HEK293 (cell line): ENCODE measurements around the gene RAB40C.

ENCODE experiments used
- CTCF ChIA-PET: fragments of 350-600 bp; formaldehyde crosslinking; extraction: SDS; loops from one replicate; lab custom pipeline; 2021; ENCODE audit warnings: antibody characterized with exemption; lab: Yijun Ruan, JAX
- POLR2A ChIA-PET: fragments of 300-600 bp; formaldehyde crosslinking; extraction: SDS; loops from one replicate; lab custom pipeline; 2020; ENCODE audit warnings: antibody characterized with exemption, inconsistent platforms; lab: Yijun Ruan, JAX
- H3K27ac ChIP-seq: fragments of 200-500 bp; sonication (Bioruptor generic); 2 replicates; pipeline ENCODE4 v1.5.1; 2014; ENCODE audit warnings: low read depth, low read length, control low read depth, inconsistent platforms; ENCODE audit errors: extremely low read depth
- H3K36me3 ChIP-seq, 2 experiments: fragments of 200-500 bp in 1 of 2; sonication (Bioruptor generic) in 1 of 2; 1 replicate in 1 of 2; 2 replicates in 1 of 2; pipeline ENCODE4 v1.5.1; 2014 to 2017; ENCODE audit warnings: inconsistent platforms in 2 of 2, low read length in 2 of 2; ENCODE audit not compliant: control insufficient read depth in 2 of 2, insufficient read depth in 1 of 2
- H3K4me1 ChIP-seq: fragments of 200-500 bp; sonication (Bioruptor generic); 2 replicates; pipeline ENCODE4 v1.5.1; 2014; ENCODE audit warnings: mild to moderate bottlenecking, low read length, inconsistent platforms; ENCODE audit not compliant: control insufficient read depth, insufficient read depth
- H3K4me3 ChIP-seq: 2 replicates; pipeline ENCODE4 v1.5.1; 2011; ENCODE audit warnings: low read depth, mild to moderate bottlenecking, control low read depth, low read length, moderate library complexity
- H3K9me3 ChIP-seq: fragments of 200-500 bp; sonication (Bioruptor generic); 2 replicates; pipeline ENCODE4 v1.5.1; 2014; ENCODE audit warnings: low read depth, low read length, inconsistent platforms; ENCODE audit not compliant: control insufficient read depth, insufficient read depth
- FEZF1 ChIP-seq: fragments of 450-650 bp; formaldehyde crosslinking; IDR thresholded peaks from 2 replicates; pipeline ENCODE4 v1.5.1; 2016; ENCODE audit warnings: missing biosample characterization, missing genetic modification characterization
- GLIS1 ChIP-seq: fragments of 450-650 bp; formaldehyde crosslinking; IDR thresholded peaks from 2 replicates; pipeline ENCODE4 v1.5.1; 2016; ENCODE audit warnings: missing biosample characterization, missing genetic modification characterization
- REPIN1 ChIP-seq: fragments of 450-650 bp; formaldehyde crosslinking; IDR thresholded peaks from 2 replicates; pipeline ENCODE4 v1.5.1; 2017; ENCODE audit warnings: missing biosample characterization, missing genetic modification characterization, low read depth
- SALL2 ChIP-seq: fragments of 450-650 bp; formaldehyde crosslinking; IDR thresholded peaks from 2 replicates; pipeline ENCODE4 v1.5.0; 2017; ENCODE audit warnings: missing biosample characterization, mild to moderate bottlenecking, missing genetic modification characterization, borderline replicate concordance
- SCRT2 ChIP-seq: fragments of 450-650 bp; formaldehyde crosslinking; IDR thresholded peaks from 2 replicates; pipeline ENCODE4 v1.5.1; 2016; ENCODE audit warnings: missing biosample characterization, missing genetic modification characterization
- WT1 ChIP-seq: fragments of 450-650 bp; formaldehyde crosslinking; IDR thresholded peaks from 2 replicates; pipeline ENCODE4 v1.5.1; 2016; ENCODE audit warnings: missing biosample characterization, missing genetic modification characterization
- ZBTB20 ChIP-seq: fragments of 450-650 bp; formaldehyde crosslinking; IDR thresholded peaks from 2 replicates; pipeline ENCODE4 v1.5.1; 2016; ENCODE audit warnings: missing biosample characterization, missing genetic modification characterization
- ZBTB21 ChIP-seq: fragments of 450-650 bp; formaldehyde crosslinking; IDR thresholded peaks from 2 replicates; pipeline ENCODE4 v1.5.1; 2017; ENCODE audit warnings: missing biosample characterization, missing genetic modification characterization
- ZIC2 ChIP-seq: fragments of 450-650 bp; formaldehyde crosslinking; IDR thresholded peaks from 2 replicates; pipeline ENCODE4 v1.5.1; 2016; ENCODE audit warnings: missing biosample characterization, missing genetic modification characterization
- ZNF2 ChIP-seq: fragments of 450-650 bp; formaldehyde crosslinking; IDR thresholded peaks from 2 replicates; pipeline ENCODE4 v1.5.1; 2016; ENCODE audit warnings: missing biosample characterization, missing genetic modification characterization
- ZNF221 ChIP-seq: fragments of 450-650 bp; formaldehyde crosslinking; IDR thresholded peaks from 2 replicates; pipeline ENCODE4 v1.5.1; 2017; ENCODE audit warnings: missing biosample characterization, missing genetic modification characterization, borderline replicate concordance
- ZNF248 ChIP-seq: fragments of 450-650 bp; formaldehyde crosslinking; IDR thresholded peaks from 2 replicates; pipeline ENCODE4 v1.5.1; 2017; ENCODE audit warnings: missing biosample characterization, missing genetic modification characterization
- ZNF274 ChIP-seq, 2 experiments: fragments of 200-500 bp in 1 of 2; fragments of 450-650 bp in 1 of 2; sonication (Bioruptor generic) in 1 of 2; formaldehyde crosslinking in 1 of 2; IDR thresholded peaks; 2 replicates each; pipeline versions ENCODE4 v1.5.1 to v1.6.1; 2014 to 2016; ENCODE audit warnings: borderline replicate concordance in 1 of 2, inconsistent platforms in 1 of 2, low read length in 1 of 2, missing biosample characterization in 1 of 2, missing genetic modification characterization in 1 of 2
- ZNF302 ChIP-seq: fragments of 450-650 bp; formaldehyde crosslinking; IDR thresholded peaks from 2 replicates; pipeline ENCODE4 v1.5.1; 2016; ENCODE audit warnings: missing biosample characterization, missing genetic modification characterization, low read depth
- ZNF521 ChIP-seq: fragments of 450-650 bp; formaldehyde crosslinking; IDR thresholded peaks from 2 replicates; pipeline ENCODE4 v1.5.1; 2017; ENCODE audit warnings: missing biosample characterization, mild to moderate bottlenecking, missing genetic modification characterization
- ZNF664 ChIP-seq: fragments of 450-650 bp; formaldehyde crosslinking; IDR thresholded peaks from 2 replicates; pipeline ENCODE4 v1.5.1; 2016; ENCODE audit warnings: missing biosample characterization, missing genetic modification characterization
- TF ChIP-seq, protein P1 (sequence below): fragments of 450-650 bp; formaldehyde crosslinking; IDR thresholded peaks from 2 replicates; pipeline ENCODE4 v1.5.1; 2016; ENCODE audit warnings: missing biosample characterization, missing genetic modification characterization
- TF ChIP-seq, protein P2 (sequence below): fragments of 450-650 bp; formaldehyde crosslinking; IDR thresholded peaks from 2 replicates; pipeline ENCODE4 v1.5.0; 2017; ENCODE audit warnings: missing biosample characterization, missing genetic modification characterization, borderline replicate concordance
- TF ChIP-seq, protein P3 (sequence below): fragments of 450-650 bp; formaldehyde crosslinking; IDR thresholded peaks from 2 replicates; pipeline ENCODE4 v1.5.1; 2016; ENCODE audit warnings: missing biosample characterization, missing genetic modification characterization
- TF ChIP-seq, protein P4 (sequence below): fragments of 450-650 bp; formaldehyde crosslinking; IDR thresholded peaks from 2 replicates; pipeline ENCODE4 v1.5.1; 2017; ENCODE audit warnings: missing biosample characterization, missing genetic modification characterization
- TF ChIP-seq, protein P5 (sequence below): fragments of 450-650 bp; formaldehyde crosslinking; IDR thresholded peaks from 2 replicates; pipeline ENCODE4 v1.5.1; 2016; ENCODE audit warnings: missing biosample characterization, missing genetic modification characterization

Gene RAB40C

DNA sequence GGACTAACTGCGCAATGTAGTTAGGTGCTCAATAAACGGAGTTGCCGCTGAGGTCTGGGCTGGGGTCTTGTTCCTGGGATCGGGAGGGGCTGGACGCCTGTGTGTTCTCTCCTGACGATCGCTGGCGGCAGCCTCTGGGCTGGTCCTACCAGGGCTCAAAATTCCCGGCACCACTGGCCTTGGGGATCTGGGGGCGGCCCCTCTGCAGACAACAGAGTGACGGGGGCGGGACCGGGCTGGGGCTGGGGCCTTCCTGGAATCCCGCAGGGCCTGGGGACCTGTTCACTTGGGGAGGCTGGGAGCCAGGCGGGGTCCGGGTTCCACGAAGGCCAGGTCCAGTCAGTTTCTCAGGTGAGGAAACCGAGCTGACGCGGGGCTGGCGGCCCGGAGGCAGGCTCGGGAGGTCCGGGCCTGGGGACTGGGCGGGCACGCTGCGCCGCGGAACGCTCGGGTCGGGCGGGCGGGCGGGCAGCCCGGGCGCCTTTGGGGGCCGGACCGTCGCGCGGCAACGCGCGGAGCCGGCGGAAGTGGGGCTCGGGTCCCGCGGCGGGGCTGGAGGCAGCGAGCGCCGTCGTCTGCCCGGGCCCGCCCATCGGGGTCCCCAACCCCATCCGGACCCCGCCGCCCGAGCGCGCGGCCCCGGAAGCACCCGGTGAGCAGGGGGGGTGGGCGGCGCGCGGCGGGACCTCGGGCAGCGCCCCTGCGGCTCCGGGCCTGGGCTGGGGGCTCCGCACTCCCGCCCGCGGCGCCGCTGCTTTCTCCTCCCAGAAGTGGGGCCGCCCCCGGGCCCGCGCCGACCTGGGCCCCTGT lies 20.2 kb upstream of the RAB40C start, which contains the start of gene PIGQ (continued):
- no peak for TF ChIP-seq ZNF521 (tag by site-specific recombination)
- no peak for TF ChIP-seq ZNF221
- no peak for TF ChIP-seq ZNF2 (tag by site-specific recombination)
- TF ChIP-seq SALL2 (tag by site-specific recombination) = no peak
- no peak for TF ChIP-seq ZNF274 (IDR thresholded peaks at IDR 0.05; ENCODE audit: low read length)
- TF ChIP-seq ZNF274 (tag by site-specific recombination; IDR thresholded peaks at IDR 0.05; ENCODE audit: borderline replicate concordance) = no peak
- no peak for TF ChIP-seq REPIN1
- TF ChIP-seq, protein P1, sequence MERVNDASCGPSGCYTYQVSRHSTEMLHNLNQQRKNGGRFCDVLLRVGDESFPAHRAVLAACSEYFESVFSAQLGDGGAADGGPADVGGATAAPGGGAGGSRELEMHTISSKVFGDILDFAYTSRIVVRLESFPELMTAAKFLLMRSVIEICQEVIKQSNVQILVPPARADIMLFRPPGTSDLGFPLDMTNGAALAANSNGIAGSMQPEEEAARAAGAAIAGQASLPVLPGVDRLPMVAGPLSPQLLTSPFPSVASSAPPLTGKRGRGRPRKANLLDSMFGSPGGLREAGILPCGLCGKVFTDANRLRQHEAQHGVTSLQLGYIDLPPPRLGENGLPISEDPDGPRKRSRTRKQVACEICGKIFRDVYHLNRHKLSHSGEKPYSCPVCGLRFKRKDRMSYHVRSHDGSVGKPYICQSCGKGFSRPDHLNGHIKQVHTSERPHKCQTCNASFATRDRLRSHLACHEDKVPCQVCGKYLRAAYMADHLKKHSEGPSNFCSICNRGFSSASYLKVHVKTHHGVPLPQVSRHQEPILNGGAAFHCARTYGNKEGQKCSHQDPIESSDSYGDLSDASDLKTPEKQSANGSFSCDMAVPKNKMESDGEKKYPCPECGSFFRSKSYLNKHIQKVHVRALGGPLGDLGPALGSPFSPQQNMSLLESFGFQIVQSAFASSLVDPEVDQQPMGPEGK (tag by site-specific recombination) = peak; percentile 61; the same call in 1 of the 2 replicates
- TF ChIP-seq, protein P2, sequence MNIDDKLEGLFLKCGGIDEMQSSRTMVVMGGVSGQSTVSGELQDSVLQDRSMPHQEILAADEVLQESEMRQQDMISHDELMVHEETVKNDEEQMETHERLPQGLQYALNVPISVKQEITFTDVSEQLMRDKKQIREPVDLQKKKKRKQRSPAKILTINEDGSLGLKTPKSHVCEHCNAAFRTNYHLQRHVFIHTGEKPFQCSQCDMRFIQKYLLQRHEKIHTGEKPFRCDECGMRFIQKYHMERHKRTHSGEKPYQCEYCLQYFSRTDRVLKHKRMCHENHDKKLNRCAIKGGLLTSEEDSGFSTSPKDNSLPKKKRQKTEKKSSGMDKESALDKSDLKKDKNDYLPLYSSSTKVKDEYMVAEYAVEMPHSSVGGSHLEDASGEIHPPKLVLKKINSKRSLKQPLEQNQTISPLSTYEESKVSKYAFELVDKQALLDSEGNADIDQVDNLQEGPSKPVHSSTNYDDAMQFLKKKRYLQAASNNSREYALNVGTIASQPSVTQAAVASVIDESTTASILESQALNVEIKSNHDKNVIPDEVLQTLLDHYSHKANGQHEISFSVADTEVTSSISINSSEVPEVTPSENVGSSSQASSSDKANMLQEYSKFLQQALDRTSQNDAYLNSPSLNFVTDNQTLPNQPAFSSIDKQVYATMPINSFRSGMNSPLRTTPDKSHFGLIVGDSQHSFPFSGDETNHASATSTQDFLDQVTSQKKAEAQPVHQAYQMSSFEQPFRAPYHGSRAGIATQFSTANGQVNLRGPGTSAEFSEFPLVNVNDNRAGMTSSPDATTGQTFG (tag by site-specific recombination) = no peak
- TF ChIP-seq ZNF664 (tag by site-specific recombination) = peak; percentile 73

DNA sequence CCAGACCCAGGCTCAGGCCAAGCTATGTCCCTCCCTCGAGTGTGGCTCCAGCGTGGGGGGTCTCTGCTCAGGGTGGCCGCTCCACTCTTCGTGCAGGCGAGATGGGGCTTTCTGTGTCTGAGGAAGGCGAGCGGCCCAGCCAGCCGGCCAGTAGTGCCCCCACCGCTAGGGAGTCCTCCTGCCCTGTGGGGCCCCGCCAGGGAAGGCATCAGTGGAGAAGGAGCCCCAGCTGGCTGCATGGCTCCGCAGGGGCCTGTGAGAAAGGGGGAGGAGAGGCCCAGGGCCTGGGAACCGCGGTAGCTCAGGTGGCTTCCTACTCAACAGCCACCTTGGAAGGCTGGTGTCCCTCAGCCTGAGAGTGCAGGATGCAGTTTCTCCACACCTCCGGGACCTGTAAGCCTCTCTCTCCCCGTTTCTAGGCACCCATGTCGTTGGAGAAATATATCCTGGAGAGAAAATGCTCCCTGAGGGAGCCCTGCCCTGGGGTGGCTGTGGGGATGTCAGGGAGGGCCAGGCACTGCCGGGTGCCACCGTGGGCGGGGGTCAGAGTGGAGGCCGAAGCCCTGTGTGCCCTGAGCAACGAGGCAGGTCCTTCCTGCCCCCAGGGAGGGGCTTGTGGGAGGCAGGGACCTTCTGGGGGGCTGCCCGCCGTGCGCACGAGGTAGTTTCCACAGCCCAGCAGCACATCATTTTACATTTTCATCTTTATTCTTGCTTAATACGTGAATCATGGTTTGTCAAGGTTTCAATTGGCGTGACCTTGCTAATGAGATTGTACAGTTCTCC lies 16.8 kb upstream of the RAB40C start:
- POLR2A ChIA-PET = interaction anchor here (0.6 to 1.2 kb wide), 3 partner anchors 11 to 191 kb away, joined by 3 to 6 read pairs (median 3); no protein-coding TSS in a partner anchor
- CTCF ChIA-PET = no interaction called here
- no peak overlapping the region for H3K27ac ChIP-seq
- H3K4me1 ChIP-seq = peaks cover 5% of the 10 kb centered on the region; the same call in 1 of the 2 replicates
- H3K4me3 ChIP-seq = no peak overlapping the region
- H3K36me3 ChIP-seq = peaks cover 0 to 48% of the 10 kb centered on the region in 2 experiments; a peak in 1 of 3 replicates
- H3K9me3 ChIP-seq = no peaks in the 10 kb centered on the region
- TF ChIP-seq ZNF302 (no peak), WT1 (tag by site-specific recombination) (no peak), FEZF1 (no peak), ZNF248 (tag by site-specific recombination) (no peak), GLIS1 (tag by site-specific recombination) (peak; percentile 23; the same call in 1 of the 2 replicates), ZIC2 (tag by site-specific recombination) (peak; percentile 76), ZBTB21 (tag by site-specific recombination) (no peak), ZBTB20 (tag by site-specific recombination) (no peak), SCRT2 (tag by site-specific recombination) (no peak)
- TF ChIP-seq, protein P1 (tag by site-specific recombination) = 0 out of 2 replicates have a peak, but pooled peaks have one; percentile 19
- TF ChIP-seq, protein P3, sequence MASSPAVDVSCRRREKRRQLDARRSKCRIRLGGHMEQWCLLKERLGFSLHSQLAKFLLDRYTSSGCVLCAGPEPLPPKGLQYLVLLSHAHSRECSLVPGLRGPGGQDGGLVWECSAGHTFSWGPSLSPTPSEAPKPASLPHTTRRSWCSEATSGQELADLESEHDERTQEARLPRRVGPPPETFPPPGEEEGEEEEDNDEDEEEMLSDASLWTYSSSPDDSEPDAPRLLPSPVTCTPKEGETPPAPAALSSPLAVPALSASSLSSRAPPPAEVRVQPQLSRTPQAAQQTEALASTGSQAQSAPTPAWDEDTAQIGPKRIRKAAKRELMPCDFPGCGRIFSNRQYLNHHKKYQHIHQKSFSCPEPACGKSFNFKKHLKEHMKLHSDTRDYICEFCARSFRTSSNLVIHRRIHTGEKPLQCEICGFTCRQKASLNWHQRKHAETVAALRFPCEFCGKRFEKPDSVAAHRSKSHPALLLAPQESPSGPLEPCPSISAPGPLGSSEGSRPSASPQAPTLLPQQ (tag by site-specific recombination) = 0 out of 2 replicates have a peak, but pooled peaks have one; percentile 33
- TF ChIP-seq, protein P4, sequence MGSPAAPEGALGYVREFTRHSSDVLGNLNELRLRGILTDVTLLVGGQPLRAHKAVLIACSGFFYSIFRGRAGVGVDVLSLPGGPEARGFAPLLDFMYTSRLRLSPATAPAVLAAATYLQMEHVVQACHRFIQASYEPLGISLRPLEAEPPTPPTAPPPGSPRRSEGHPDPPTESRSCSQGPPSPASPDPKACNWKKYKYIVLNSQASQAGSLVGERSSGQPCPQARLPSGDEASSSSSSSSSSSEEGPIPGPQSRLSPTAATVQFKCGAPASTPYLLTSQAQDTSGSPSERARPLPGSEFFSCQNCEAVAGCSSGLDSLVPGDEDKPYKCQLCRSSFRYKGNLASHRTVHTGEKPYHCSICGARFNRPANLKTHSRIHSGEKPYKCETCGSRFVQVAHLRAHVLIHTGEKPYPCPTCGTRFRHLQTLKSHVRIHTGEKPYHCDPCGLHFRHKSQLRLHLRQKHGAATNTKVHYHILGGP (tag by site-specific recombination) = no peak
- TF ChIP-seq, protein P5, sequence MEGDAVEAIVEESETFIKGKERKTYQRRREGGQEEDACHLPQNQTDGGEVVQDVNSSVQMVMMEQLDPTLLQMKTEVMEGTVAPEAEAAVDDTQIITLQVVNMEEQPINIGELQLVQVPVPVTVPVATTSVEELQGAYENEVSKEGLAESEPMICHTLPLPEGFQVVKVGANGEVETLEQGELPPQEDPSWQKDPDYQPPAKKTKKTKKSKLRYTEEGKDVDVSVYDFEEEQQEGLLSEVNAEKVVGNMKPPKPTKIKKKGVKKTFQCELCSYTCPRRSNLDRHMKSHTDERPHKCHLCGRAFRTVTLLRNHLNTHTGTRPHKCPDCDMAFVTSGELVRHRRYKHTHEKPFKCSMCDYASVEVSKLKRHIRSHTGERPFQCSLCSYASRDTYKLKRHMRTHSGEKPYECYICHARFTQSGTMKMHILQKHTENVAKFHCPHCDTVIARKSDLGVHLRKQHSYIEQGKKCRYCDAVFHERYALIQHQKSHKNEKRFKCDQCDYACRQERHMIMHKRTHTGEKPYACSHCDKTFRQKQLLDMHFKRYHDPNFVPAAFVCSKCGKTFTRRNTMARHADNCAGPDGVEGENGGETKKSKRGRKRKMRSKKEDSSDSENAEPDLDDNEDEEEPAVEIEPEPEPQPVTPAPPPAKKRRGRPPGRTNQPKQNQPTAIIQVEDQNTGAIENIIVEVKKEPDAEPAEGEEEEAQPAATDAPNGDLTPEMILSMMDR (tag by site-specific recombination) = no peak
